ENCODE results near the gene USPL1.
A peak's percentile ranks its signal among the peaks of the same experiment; 100 is the strongest.

The USPL1 gene

GRCh38 chr13:30576528-30576927, 41.2 kb upstream of the USPL1 start:
- no peak overlapping the region for H3K4me3 ChIP-seq (ENCODE audit: severe bottlenecking)
- no peak for TF ChIP-seq CTCF (IDR thresholded peaks at IDR 0.05; ENCODE audit: poor library complexity, severe bottlenecking)
- H3K27me3 ChIP-seq (ENCODE audit: insufficient read depth, poor library complexity, severe bottlenecking), result no peaks in the 10 kb centered on the region
- DNase-seq (ENCODE audit: low spot score) (no peak), ATAC-seq (ENCODE audit: low read depth) (no peak)
- H3K4me1 ChIP-seq (ENCODE audit: insufficient read depth, poor library complexity, severe bottlenecking), result peaks cover 22% of the 10 kb centered on the region
- no peaks in the 10 kb centered on the region for H3K9me3 ChIP-seq (ENCODE audit: severe bottlenecking)
- H3K27ac ChIP-seq (ENCODE audit: poor library complexity, severe bottlenecking), result no peak overlapping the region
- H3K36me3 ChIP-seq (ENCODE audit: low read depth), result no peaks in the 10 kb centered on the region

- no peak overlapping the region for H3K27ac ChIP-seq (ENCODE audit: poor library complexity, severe bottlenecking)
Measured at GRCh38 chr13:30577401-30577852, 40.3 kb upstream of the USPL1 start.

GRCh38 chr13:30580852-30581502, 36.7 kb upstream of the USPL1 start:
- DNase-seq (ENCODE audit: low spot score) (no peak), ATAC-seq (ENCODE audit: low read depth) (peak; percentile 71)
- no peaks in the 10 kb centered on the region for H3K27me3 ChIP-seq (ENCODE audit: insufficient read depth, poor library complexity, severe bottlenecking)
- no peak overlapping the region for H3K4me3 ChIP-seq (ENCODE audit: severe bottlenecking)
- no peak for TF ChIP-seq CTCF (IDR thresholded peaks at IDR 0.05; ENCODE audit: poor library complexity, severe bottlenecking)
- no peak overlapping the region for H3K27ac ChIP-seq (ENCODE audit: poor library complexity, severe bottlenecking)
- H3K4me1 ChIP-seq (ENCODE audit: insufficient read depth, poor library complexity, severe bottlenecking), result peaks cover 12% of the 10 kb centered on the region
- no peaks in the 10 kb centered on the region for H3K9me3 ChIP-seq (ENCODE audit: severe bottlenecking)
- H3K36me3 ChIP-seq (ENCODE audit: low read depth), result no peaks in the 10 kb centered on the region

More at GRCh38 chr13:30577401-30577852, 40.3 kb upstream of the USPL1 start:
- Histone ChIP-seq H3K36me3 (ENCODE audit: low read depth) (no peaks in the 10 kb centered on the region), H3K9me3 (ENCODE audit: severe bottlenecking) (no peaks in the 10 kb centered on the region), H3K4me1 (ENCODE audit: insufficient read depth, poor library complexity, severe bottlenecking) (peaks cover 13% of the 10 kb centered on the region), H3K27me3 (ENCODE audit: insufficient read depth, poor library complexity, severe bottlenecking) (no peaks in the 10 kb centered on the region), H3K4me3 (ENCODE audit: severe bottlenecking) (no peak overlapping the region)
- DNase-seq (ENCODE audit: low spot score) (peak; percentile 69), ATAC-seq (ENCODE audit: low read depth) (peak; percentile 93)
- no peak for TF ChIP-seq CTCF (IDR thresholded peaks at IDR 0.05; ENCODE audit: poor library complexity, severe bottlenecking)

GRCh38 chr13:30581582-30581981, 36.1 kb upstream of the USPL1 start:
- H3K27me3 ChIP-seq (ENCODE audit: insufficient read depth, poor library complexity, severe bottlenecking), result no peaks in the 10 kb centered on the region
- DNase-seq (ENCODE audit: low spot score), result no peak
- ATAC-seq (ENCODE audit: low read depth), result no peak
- no peaks in the 10 kb centered on the region for H3K9me3 ChIP-seq (ENCODE audit: severe bottlenecking)
- peak; percentile 51 for TF ChIP-seq CTCF (IDR thresholded peaks at IDR 0.05; ENCODE audit: poor library complexity, severe bottlenecking)
- H3K36me3 ChIP-seq (ENCODE audit: low read depth), result no peaks in the 10 kb centered on the region
- H3K4me1 ChIP-seq (ENCODE audit: insufficient read depth, poor library complexity, severe bottlenecking), result peaks cover 12% of the 10 kb centered on the region
- H3K27ac ChIP-seq (ENCODE audit: poor library complexity, severe bottlenecking), result no peak overlapping the region
- H3K4me3 ChIP-seq (ENCODE audit: severe bottlenecking), result no peak overlapping the region

- no peak for TF ChIP-seq CTCF (IDR thresholded peaks at IDR 0.05; ENCODE audit: poor library complexity, severe bottlenecking)
- no peak for ATAC-seq (ENCODE audit: low read depth)
Measured at GRCh38 chr13:30584051-30584731, 33.5 kb upstream of the USPL1 start.

More at GRCh38 chr13:30584051-30584731, 33.5 kb upstream of the USPL1 start:
- Histone ChIP-seq H3K4me3 (ENCODE audit: severe bottlenecking) (no peak overlapping the region), H3K9me3 (ENCODE audit: severe bottlenecking) (no peaks in the 10 kb centered on the region), H3K36me3 (ENCODE audit: low read depth) (no peaks in the 10 kb centered on the region), H3K27me3 (ENCODE audit: insufficient read depth, poor library complexity, severe bottlenecking) (no peaks in the 10 kb centered on the region), H3K4me1 (ENCODE audit: insufficient read depth, poor library complexity, severe bottlenecking) (peaks cover 17% of the 10 kb centered on the region), H3K27ac (ENCODE audit: poor library complexity, severe bottlenecking) (no peak overlapping the region)
- DNase-seq (ENCODE audit: low spot score), result no peak
